Esophagus muscularis mucosa (tissue), 4 donors: Measurements from ENCODE around the gene TCERG1L. TPM values are rescaled to one million over a fixed set of nuclear protein-coding genes. Genes with fewer than 3 reads are reported as not detected.

Experiments
- DNase-seq: peaks from one replicate; pipeline ENCODE4 v3.0.0-alpha.2; 2017; ENCODE audit errors: extremely low spot score
- H3K27ac ChIP-seq, 4 donors: fragments of 200-600 bp; sonication (generic); replicated peaks in 1 of 4; 1 replicate in 3 of 4; 2 replicates in 1 of 4; pipeline ENCODE4 v1.5.1; 2016 to 2019; ENCODE audit warnings: mild to moderate bottlenecking in 1 of 4
- H3K27me3 ChIP-seq, 4 donors: fragments of 200-600 bp; sonication (generic); one replicate each; pipeline versions ENCODE4 v1.5.1 to v1.6.0; 2016 to 2019
- H3K36me3 ChIP-seq, 4 donors: fragments of 200-600 bp; sonication (generic); one replicate each; pipeline ENCODE4 v1.5.1; 2016 to 2019
- H3K4me1 ChIP-seq, 4 donors: fragments of 200-600 bp; sonication (generic); one replicate each; pipeline ENCODE4 v1.5.1; 2016 to 2019
- H3K4me3 ChIP-seq, 4 donors: fragments of 200-600 bp; sonication (generic); 1 replicate in 2 of 4; 2 replicates in 2 of 4; pipeline ENCODE4 v1.5.1; 2016 to 2019; ENCODE audit warnings: mild to moderate bottlenecking in 4 of 4, moderate library complexity in 1 of 4
- H3K9me3 ChIP-seq, 4 donors: fragments of 200-600 bp; sonication (generic); 1 replicate in 3 of 4; 2 replicates in 1 of 4; pipeline ENCODE4 v1.5.1; 2016 to 2019
- EP300 ChIP-seq: sonication (generic); formaldehyde crosslinking; IDR thresholded peaks from one replicate; pipeline ENCODE4 v1.6.1; 2017; ENCODE audit warnings: antibody characterized with exemption
- POLR2A ChIP-seq: fragments of 450-650 bp; IDR thresholded peaks from one replicate; pipeline ENCODE4 v1.6.1; 2017; ENCODE audit warnings: antibody characterized with exemption, moderate library complexity, mild to moderate bottlenecking, low read depth
- POLR2AphosphoS5 ChIP-seq, 2 donors: sonication (generic); formaldehyde crosslinking; IDR thresholded peaks; one replicate each; pipeline ENCODE4 v1.6.1; 2017; ENCODE audit warnings: antibody characterized with exemption in 2 of 2
- WGBS: methylation state at CpG from one replicate; pipeline ENCODE4 v1.1.5; 2018; 5-methylcytosine and 5-hydroxymethylcytosine counted together
- intact Hi-C: fragments of 100-400 bp; cut with DNase I; formaldehyde crosslinking; loops from one replicate; pipeline ENCODE4 v1.15.1; 2023
- total RNA-seq, 4 donors: library from RNA; depleted of rRNA; stranded (reverse); fragments of >200 nt; gene quantifications; one replicate each; pipeline versions ENCODE4 v1.1.0 to v1.2.1, GENCODE V29; 2016
- TF ChIP-seq, protein P1 (sequence below), 3 experiments: fragments of 200-600 bp in 2 of 3; fragments of 450-650 bp in 1 of 3; sonication (generic) in 2 of 3; IDR thresholded peaks; one replicate each; pipeline ENCODE4 v1.5.1; 2017 to 2019; ENCODE audit warnings: antibody characterized with exemption in 3 of 3, mild to moderate bottlenecking in 2 of 3, moderate library complexity in 1 of 3

The TCERG1L gene
- total RNA-seq, 4 donors from 2014 or later: not detected

DNA sequence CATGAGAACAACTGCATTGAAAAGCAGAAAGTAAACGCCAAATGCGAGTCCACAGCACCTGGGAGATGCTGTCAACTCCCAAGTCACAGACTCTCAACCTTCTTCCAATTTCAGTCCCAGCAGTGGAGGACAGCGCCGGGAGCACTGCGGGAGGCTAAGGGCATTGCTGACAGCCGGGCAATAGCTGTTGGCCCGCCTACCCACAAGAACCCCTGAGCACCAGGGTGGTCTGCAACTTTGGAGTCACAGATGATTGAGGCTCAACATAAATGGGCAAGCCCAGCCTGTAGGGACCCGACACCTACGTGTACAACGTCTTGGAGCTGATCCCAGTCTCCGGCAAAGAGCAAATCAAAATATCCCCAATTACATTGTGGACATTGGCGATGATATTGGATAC, 262.9 kb downstream of the TCERG1L start:
- H3K4me1 ChIP-seq: no peaks in the 10 kb centered on the region
- TF ChIP-seq, protein P1, sequence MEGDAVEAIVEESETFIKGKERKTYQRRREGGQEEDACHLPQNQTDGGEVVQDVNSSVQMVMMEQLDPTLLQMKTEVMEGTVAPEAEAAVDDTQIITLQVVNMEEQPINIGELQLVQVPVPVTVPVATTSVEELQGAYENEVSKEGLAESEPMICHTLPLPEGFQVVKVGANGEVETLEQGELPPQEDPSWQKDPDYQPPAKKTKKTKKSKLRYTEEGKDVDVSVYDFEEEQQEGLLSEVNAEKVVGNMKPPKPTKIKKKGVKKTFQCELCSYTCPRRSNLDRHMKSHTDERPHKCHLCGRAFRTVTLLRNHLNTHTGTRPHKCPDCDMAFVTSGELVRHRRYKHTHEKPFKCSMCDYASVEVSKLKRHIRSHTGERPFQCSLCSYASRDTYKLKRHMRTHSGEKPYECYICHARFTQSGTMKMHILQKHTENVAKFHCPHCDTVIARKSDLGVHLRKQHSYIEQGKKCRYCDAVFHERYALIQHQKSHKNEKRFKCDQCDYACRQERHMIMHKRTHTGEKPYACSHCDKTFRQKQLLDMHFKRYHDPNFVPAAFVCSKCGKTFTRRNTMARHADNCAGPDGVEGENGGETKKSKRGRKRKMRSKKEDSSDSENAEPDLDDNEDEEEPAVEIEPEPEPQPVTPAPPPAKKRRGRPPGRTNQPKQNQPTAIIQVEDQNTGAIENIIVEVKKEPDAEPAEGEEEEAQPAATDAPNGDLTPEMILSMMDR (IDR thresholded peaks at IDR 0.05): no peak
- no peak for TF ChIP-seq POLR2A
- no peak for TF ChIP-seq POLR2AphosphoS5 (IDR thresholded peaks at IDR 0.05)
- no peak for TF ChIP-seq EP300
- no peaks in the 10 kb centered on the region for H3K36me3 ChIP-seq
- H3K27ac ChIP-seq: no peak overlapping the region
- 30% methylated on average over 12 of the region's 12 CpGs for WGBS
- H3K27me3 ChIP-seq: peaks cover 0 to 38% (median 0%) of the 10 kb centered on the region in 4 donors
- H3K4me3 ChIP-seq: no peak overlapping the region
- DNase-seq: no peak
- intact Hi-C loops: no loop called here
- H3K9me3 ChIP-seq: peaks cover 0 to 8% (median 0%) of the 10 kb centered on the region in 4 donors

DNA sequence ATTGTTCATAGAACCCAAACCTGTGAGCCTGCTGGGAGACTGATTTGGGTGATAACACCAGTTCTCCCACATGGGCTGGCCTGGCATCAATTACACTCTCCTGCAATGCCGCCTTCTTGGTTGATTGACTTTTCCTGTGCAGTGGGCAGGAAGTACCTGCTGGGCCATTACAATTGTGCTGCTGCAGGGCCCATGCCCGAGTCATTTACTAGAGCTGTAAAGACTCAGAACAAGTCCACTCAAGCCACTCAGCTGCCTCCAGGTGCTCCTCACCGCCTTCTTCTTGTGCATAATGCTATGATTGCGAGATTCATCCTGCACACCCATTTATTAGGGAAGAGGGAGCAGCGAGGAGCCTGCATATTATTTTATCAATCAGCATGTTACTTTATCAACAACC, 264.0 kb downstream of the TCERG1L start:
- TF ChIP-seq, protein P1 (IDR thresholded peaks at IDR 0.05): no peak
- TF ChIP-seq EP300 (no peak), POLR2A (no peak), POLR2AphosphoS5 (IDR thresholded peaks at IDR 0.05) (no peak)
- DNase-seq: no peak
- H3K9me3 ChIP-seq: peaks cover 0 to 8% (median 0%) of the 10 kb centered on the region in 4 donors
- 78% methylated on average over 4 of the region's 5 CpGs for WGBS
- no peak overlapping the region for H3K27ac ChIP-seq
- H3K27me3 ChIP-seq: peaks cover 0 to 35% (median 0%) of the 10 kb centered on the region in 4 donors
- H3K4me1 ChIP-seq: no peaks in the 10 kb centered on the region
- intact Hi-C loops: no loop called here
- H3K4me3 ChIP-seq: no peak overlapping the region
- H3K36me3 ChIP-seq: no peaks in the 10 kb centered on the region

DNA sequence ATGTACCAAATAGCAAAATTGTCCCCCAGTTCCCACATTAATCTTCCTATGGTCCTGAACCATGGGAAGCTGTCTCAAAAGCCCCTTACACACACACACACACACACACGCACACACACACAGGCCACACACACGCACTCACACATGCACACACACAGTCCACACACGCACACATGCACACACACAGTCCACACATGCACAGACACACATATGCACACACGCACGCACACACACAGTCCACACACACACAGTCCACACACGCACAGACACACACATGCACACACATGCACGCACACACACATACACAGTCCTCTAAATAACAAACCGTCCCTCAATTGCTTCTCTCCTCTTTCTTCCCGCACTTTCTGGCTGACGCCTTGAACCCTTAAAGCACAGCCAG, 265.3 kb downstream of the TCERG1L start:
- WGBS: 81% methylated on average over 10 of the region's 10 CpGs
- Histone ChIP-seq H3K9me3 (no peaks in the 10 kb centered on the region), H3K4me3 (no peak overlapping the region), H3K36me3 (no peaks in the 10 kb centered on the region), H3K27ac (no peak overlapping the region), H3K27me3 (peaks cover 0 to 26% (median 0%) of the 10 kb centered on the region in 4 donors), H3K4me1 (no peaks in the 10 kb centered on the region)
- intact Hi-C loops: no loop called here
- DNase-seq: no peak
- no peak for TF ChIP-seq POLR2A

DNA sequence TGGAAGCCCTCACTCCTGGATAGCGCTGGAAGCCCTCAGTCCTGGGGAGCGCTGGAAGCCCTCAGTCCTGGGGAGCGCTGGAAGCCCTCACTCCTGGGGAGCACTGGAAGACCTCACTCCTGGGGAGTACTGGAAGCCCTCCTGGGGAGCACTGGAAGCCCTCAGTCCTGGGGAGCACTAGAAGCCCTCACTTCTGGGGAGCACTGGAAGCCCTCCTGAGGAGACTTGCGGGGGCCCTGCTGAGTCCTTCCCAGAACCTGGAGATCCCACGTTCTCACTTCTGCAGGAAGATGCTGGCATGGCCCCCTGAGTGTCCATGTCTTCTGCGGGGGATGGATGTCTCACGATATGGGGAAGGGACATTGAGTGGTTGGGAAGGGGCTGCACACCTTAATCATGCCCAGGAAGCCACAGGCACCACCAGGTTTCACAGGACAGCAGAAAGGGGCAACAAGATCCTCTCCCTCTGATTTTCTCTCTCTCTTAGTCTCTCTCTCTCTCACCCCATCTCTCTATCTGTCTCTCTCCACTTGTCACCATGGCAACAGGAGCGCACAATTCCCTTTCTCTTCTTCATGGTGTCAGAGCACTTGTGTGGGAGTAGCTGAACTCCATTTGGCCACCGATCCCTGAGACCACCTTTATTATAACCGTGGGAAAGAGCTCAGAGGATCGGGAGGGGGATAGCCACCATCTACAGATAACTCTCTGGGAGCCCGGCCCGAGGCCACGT, 267.0 kb downstream of the TCERG1L start:
- DNase-seq: no peak
- Histone ChIP-seq H3K27me3 (peaks cover 0 to 16% (median 0%) of the 10 kb centered on the region in 4 donors), H3K27ac (no peak overlapping the region), H3K36me3 (no peaks in the 10 kb centered on the region), H3K4me3 (no peak overlapping the region), H3K9me3 (no peaks in the 10 kb centered on the region), H3K4me1 (no peaks in the 10 kb centered on the region)
- intact Hi-C loops: no loop called here
- no peak for TF ChIP-seq EP300
- WGBS: 79% methylated on average over 7 of the region's 14 CpGs

DNA sequence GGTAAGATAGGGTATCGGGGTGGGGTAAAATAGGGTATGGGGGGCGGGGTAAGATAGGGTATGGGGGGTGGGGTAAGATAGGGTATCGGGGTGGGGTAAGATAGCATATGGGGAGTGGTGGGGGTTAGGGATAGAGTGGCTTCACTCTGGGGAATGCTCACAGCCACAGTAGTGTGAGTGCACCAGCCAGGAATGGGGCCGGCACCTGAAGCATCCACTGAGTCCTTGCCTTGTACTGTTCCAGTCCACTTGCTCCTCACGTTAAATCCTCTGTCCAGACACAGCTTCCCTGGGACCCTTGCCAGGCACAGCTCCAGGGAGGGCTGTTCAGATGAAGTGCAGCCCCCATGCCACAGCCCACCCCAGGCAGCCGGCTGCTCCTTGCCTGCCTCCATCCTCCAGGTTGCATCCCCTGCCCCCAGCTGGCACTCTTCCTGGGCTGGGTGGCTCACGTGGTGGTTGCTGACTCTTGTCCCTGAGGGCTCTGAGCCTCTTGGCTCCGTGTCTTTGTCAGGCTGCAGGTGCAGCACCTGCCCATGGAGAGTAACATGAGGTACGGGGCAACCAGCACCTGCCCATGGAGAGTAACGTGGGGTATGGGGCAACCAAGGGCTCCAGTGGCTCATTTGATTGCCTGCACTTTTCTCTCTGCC, 268.4 kb downstream of the TCERG1L start:
- WGBS: 65% methylated on average over 5 of the region's 10 CpGs
- H3K36me3 ChIP-seq: no peaks in the 10 kb centered on the region
- H3K4me1 ChIP-seq: no peaks in the 10 kb centered on the region
- H3K27ac ChIP-seq: no peak overlapping the region
- DNase-seq: no peak
- intact Hi-C loops: no loop called here
- no peak overlapping the region for H3K4me3 ChIP-seq
- TF ChIP-seq POLR2A (no peak), EP300 (no peak), POLR2AphosphoS5 (IDR thresholded peaks at IDR 0.05) (no peak)
- TF ChIP-seq, protein P1 (IDR thresholded peaks at IDR 0.05): no peak
- no peaks in the 10 kb centered on the region for H3K9me3 ChIP-seq
- H3K27me3 ChIP-seq: peaks cover 0 to 6% (median 0%) of the 10 kb centered on the region in 4 donors
